Measurements from ENCODE around the gene PRPH.

Gene PRPH

DNA sequence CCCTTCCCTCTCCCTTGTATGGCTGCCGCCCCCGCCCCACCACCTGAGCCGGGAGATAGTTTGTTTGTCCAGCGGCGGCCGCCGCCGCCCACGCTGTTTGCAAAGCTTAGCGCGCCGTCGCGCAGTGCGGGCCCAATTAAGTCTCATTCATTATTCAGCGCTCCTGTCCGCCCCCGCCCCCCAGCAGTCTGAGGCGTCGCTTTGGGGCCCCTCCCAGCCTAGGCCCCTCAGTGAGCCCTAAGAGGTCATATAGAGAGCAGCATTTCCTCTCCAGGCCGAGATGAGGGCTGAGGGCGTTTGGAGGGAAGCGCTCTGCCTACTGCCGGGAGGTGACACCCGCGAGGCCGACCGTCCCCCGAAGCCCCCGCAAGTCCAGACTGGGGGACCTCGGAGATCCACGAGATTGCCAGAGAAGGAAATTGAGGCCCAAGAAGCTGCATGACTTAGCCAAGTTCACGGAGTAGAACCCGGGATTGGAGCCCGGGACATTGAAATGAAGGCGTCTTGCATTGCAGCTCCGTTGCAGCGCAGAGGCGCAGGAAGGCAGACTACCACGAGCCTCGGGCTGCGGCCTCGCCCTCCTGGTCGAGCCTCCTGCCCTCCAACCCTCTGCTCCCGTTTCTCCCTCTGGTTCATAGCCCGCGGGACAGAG, 51.8 kb downstream of the PRPH start, which contains the start of gene DNAJC22:
Gene DNAJC22, plus strand, starts transcription at position 230 of the 652 bp plus-strand sequence. CDS start 1,985 bp downstream, outside the sequence.
- DNase-seq (ENCODE audit: low read depth): no peak

DNA sequence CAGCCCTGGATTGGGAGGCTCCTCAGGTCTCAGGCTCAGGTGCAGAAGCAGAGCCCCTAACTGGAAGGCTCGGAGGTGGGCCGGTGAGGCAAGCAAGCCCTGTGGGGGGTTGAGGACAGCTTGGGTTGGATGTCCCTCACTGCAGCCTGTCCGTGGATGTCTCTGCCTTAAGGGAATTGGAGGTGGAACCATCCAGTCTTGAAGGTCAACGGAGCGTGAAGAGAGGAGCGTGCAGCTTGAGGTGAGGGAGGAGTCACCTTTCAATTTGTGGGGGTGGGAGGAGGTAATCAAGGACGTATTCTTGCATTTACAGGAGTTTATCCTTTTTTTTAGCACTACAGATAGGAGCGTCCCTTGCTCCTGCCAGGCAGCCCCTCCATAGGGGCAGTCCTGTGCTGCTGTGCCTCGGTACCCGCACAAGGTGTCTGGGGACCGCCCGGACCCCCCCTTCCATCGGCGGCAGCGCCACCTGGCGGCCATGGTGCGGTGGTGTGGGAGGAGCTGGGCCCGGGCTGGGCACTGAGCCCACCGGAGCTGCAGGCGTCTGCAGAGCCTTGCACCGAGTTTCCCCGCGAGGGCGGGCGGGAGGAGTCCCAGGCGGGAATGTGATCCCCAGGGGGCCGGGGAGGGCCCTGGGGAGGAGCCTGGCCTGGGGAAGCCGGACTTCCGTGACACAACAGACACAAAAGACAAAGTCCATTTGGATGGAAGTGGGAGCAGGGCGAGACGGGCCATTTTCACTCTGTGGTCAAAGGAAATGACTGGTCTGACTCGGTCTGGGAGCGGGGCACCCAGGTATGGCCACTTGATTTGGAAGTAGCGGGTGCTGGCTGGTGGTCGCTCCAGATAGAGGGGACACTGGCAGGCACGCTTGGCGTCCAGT, 52.6 kb downstream of the PRPH start:
- DNase-seq (ENCODE audit: low read depth): peak; percentile 64
